ENCODE data around the gene TP53.

GRCh38 chr17:7647018-7647417 is 40.3 kb downstream of the TP53 start:
- TF ChIP-seq SPI1 (IDR thresholded peaks at IDR 0.05; ENCODE audit: borderline replicate concordance, low read depth) (no peak), REST (IDR thresholded peaks at IDR 0.05; ENCODE audit: insufficient replicate concordance, low read depth) (no peak)
